ENCODE measurements around the gene OSBP2.
A peak's percentile ranks its signal among the peaks of the same experiment; 100 is the strongest.

OSBP2 gene

GRCh38 chr22:30910358-30910757, 215.7 kb downstream of the OSBP2 start:
- Mint-ChIP-seq H3K9me3 (no peaks in the 10 kb centered on the region), H3K27ac (no peak overlapping the region), H3K36me3 (ENCODE audit: low read depth) (peaks cover 1% of the 10 kb centered on the region), H3K4me3 (no peak overlapping the region), H3K4me1 (ENCODE audit: low read depth) (no peaks in the 10 kb centered on the region), H3K27me3 (ENCODE audit: low read depth) (no peaks in the 10 kb centered on the region)

- H3K27ac Mint-ChIP-seq, result no peak overlapping the region
- H3K4me1 Mint-ChIP-seq (ENCODE audit: low read depth), result peaks cover 12% of the 10 kb centered on the region
These were observed 224.1 kb downstream of the OSBP2 start for GRCh38 chr22:30918761-30919160.

GRCh38 chr22:30919973-30920372, 225.3 kb downstream of the OSBP2 start:
- Mint-ChIP-seq H3K4me1 (ENCODE audit: low read depth) (peaks cover 12% of the 10 kb centered on the region), H3K9me3 (peaks cover 5% of the 10 kb centered on the region), H3K4me3 (no peak overlapping the region)

More at GRCh38 chr22:30918761-30919160, 224.1 kb downstream of the OSBP2 start:
- H3K36me3 Mint-ChIP-seq (ENCODE audit: low read depth), result peaks cover 6% of the 10 kb centered on the region
- peaks cover 5% of the 10 kb centered on the region for H3K9me3 Mint-ChIP-seq
- peaks cover 4% of the 10 kb centered on the region for H3K27me3 Mint-ChIP-seq (ENCODE audit: low read depth)
- H3K4me3 Mint-ChIP-seq, result no peak overlapping the region

GRCh38 chr22:30920407-30920806, 225.7 kb downstream of the OSBP2 start:
- no peak overlapping the region for H3K27ac Mint-ChIP-seq
- peak overlapping the region; percentile 78 for H3K4me3 Mint-ChIP-seq
- peaks cover 12% of the 10 kb centered on the region for H3K36me3 Mint-ChIP-seq (ENCODE audit: low read depth)
- peaks cover 5% of the 10 kb centered on the region for H3K9me3 Mint-ChIP-seq
- peaks cover 12% of the 10 kb centered on the region for H3K4me1 Mint-ChIP-seq (ENCODE audit: low read depth)
- peaks cover 4% of the 10 kb centered on the region for H3K27me3 Mint-ChIP-seq (ENCODE audit: low read depth)

More at GRCh38 chr22:30919973-30920372, 225.3 kb downstream of the OSBP2 start:
- Mint-ChIP-seq H3K27ac (no peak overlapping the region), H3K36me3 (ENCODE audit: low read depth) (peaks cover 11% of the 10 kb centered on the region), H3K27me3 (ENCODE audit: low read depth) (peaks cover 4% of the 10 kb centered on the region)

GRCh38 chr22:30921108-30921507, 226.4 kb downstream of the OSBP2 start:
- peaks cover 5% of the 10 kb centered on the region for H3K9me3 Mint-ChIP-seq
- H3K27ac Mint-ChIP-seq, result peak overlapping the region; percentile 68
- H3K4me3 Mint-ChIP-seq, result peak overlapping the region; percentile 67
- peaks cover 4% of the 10 kb centered on the region for H3K27me3 Mint-ChIP-seq (ENCODE audit: low read depth)
- peaks cover 12% of the 10 kb centered on the region for H3K4me1 Mint-ChIP-seq (ENCODE audit: low read depth)
- peaks cover 12% of the 10 kb centered on the region for H3K36me3 Mint-ChIP-seq (ENCODE audit: low read depth)

GRCh38 chr22:30922151-30922611, 227.5 kb downstream of the OSBP2 start:
- Mint-ChIP-seq H3K4me3 (peak overlapping the region; percentile 67), H3K27ac (peak overlapping the region; percentile 73)

GRCh38 chr22:30923168-30923900, 228.7 kb downstream of the OSBP2 start:
- H3K27ac Mint-ChIP-seq, result no peak overlapping the region
- no peaks in the 10 kb centered on the region for H3K9me3 Mint-ChIP-seq
- H3K27me3 Mint-ChIP-seq (ENCODE audit: low read depth), result peaks cover 4% of the 10 kb centered on the region
- peak overlapping the region; percentile 14 for H3K4me3 Mint-ChIP-seq
- H3K4me1 Mint-ChIP-seq (ENCODE audit: low read depth), result peaks cover 12% of the 10 kb centered on the region
- H3K36me3 Mint-ChIP-seq (ENCODE audit: low read depth), result peaks cover 23% of the 10 kb centered on the region

More at GRCh38 chr22:30922151-30922611, 227.5 kb downstream of the OSBP2 start:
- peaks cover 12% of the 10 kb centered on the region for H3K4me1 Mint-ChIP-seq (ENCODE audit: low read depth)
- H3K27me3 Mint-ChIP-seq (ENCODE audit: low read depth), result peaks cover 4% of the 10 kb centered on the region
- peaks cover 16% of the 10 kb centered on the region for H3K36me3 Mint-ChIP-seq (ENCODE audit: low read depth)
- H3K9me3 Mint-ChIP-seq, result no peaks in the 10 kb centered on the region

GRCh38 chr22:30925667-30926066, 231.0 kb downstream of the OSBP2 start:
- Mint-ChIP-seq H3K36me3 (ENCODE audit: low read depth) (peaks cover 33% of the 10 kb centered on the region), H3K4me1 (ENCODE audit: low read depth) (peaks cover 9% of the 10 kb centered on the region), H3K27ac (no peak overlapping the region), H3K27me3 (ENCODE audit: low read depth) (no peaks in the 10 kb centered on the region), H3K9me3 (no peaks in the 10 kb centered on the region), H3K4me3 (no peak overlapping the region)

- no peak overlapping the region for H3K27ac Mint-ChIP-seq
- peaks cover 4% of the 10 kb centered on the region for H3K4me1 Mint-ChIP-seq (ENCODE audit: low read depth)
- no peaks in the 10 kb centered on the region for H3K9me3 Mint-ChIP-seq
- H3K4me3 Mint-ChIP-seq, result no peak overlapping the region
- peaks cover 41% of the 10 kb centered on the region for H3K36me3 Mint-ChIP-seq (ENCODE audit: low read depth)
- H3K27me3 Mint-ChIP-seq (ENCODE audit: low read depth), result no peaks in the 10 kb centered on the region
These were observed 232.0 kb downstream of the OSBP2 start for GRCh38 chr22:30926706-30927105.

GRCh38 chr22:30927806-30928205, 233.1 kb downstream of the OSBP2 start:
- Mint-ChIP-seq H3K36me3 (ENCODE audit: low read depth) (peaks cover 44% of the 10 kb centered on the region), H3K27me3 (ENCODE audit: low read depth) (no peaks in the 10 kb centered on the region), H3K4me3 (no peak overlapping the region), H3K9me3 (no peaks in the 10 kb centered on the region), H3K4me1 (ENCODE audit: low read depth) (no peaks in the 10 kb centered on the region), H3K27ac (no peak overlapping the region)

- H3K36me3 Mint-ChIP-seq (ENCODE audit: low read depth), result peaks cover 45% of the 10 kb centered on the region
- no peak overlapping the region for H3K4me3 Mint-ChIP-seq
- H3K27me3 Mint-ChIP-seq (ENCODE audit: low read depth), result no peaks in the 10 kb centered on the region
- H3K9me3 Mint-ChIP-seq, result no peaks in the 10 kb centered on the region
- H3K27ac Mint-ChIP-seq, result no peak overlapping the region
- H3K4me1 Mint-ChIP-seq (ENCODE audit: low read depth), result no peaks in the 10 kb centered on the region
These were observed 233.7 kb downstream of the OSBP2 start for GRCh38 chr22:30928401-30928800.

GRCh38 chr22:30930228-30930627, 235.6 kb downstream of the OSBP2 start:
- H3K4me1 Mint-ChIP-seq (ENCODE audit: low read depth), result no peaks in the 10 kb centered on the region
- no peak overlapping the region for H3K27ac Mint-ChIP-seq
- H3K9me3 Mint-ChIP-seq, result no peaks in the 10 kb centered on the region
- no peak overlapping the region for H3K4me3 Mint-ChIP-seq
- H3K27me3 Mint-ChIP-seq (ENCODE audit: low read depth), result no peaks in the 10 kb centered on the region
- H3K36me3 Mint-ChIP-seq (ENCODE audit: low read depth), result peaks cover 52% of the 10 kb centered on the region

- Mint-ChIP-seq H3K36me3 (ENCODE audit: low read depth) (peaks cover 64% of the 10 kb centered on the region), H3K27me3 (ENCODE audit: low read depth) (no peaks in the 10 kb centered on the region), H3K27ac (no peak overlapping the region), H3K4me3 (no peak overlapping the region), H3K4me1 (ENCODE audit: low read depth) (peaks cover 2% of the 10 kb centered on the region), H3K9me3 (no peaks in the 10 kb centered on the region)
These were observed 237.0 kb downstream of the OSBP2 start for GRCh38 chr22:30931541-30932300.

- Mint-ChIP-seq H3K9me3 (no peaks in the 10 kb centered on the region), H3K4me3 (no peak overlapping the region), H3K27me3 (ENCODE audit: low read depth) (no peaks in the 10 kb centered on the region), H3K36me3 (ENCODE audit: low read depth) (peaks cover 62% of the 10 kb centered on the region), H3K27ac (no peak overlapping the region), H3K4me1 (ENCODE audit: low read depth) (peaks cover 2% of the 10 kb centered on the region)
These were observed 238.0 kb downstream of the OSBP2 start for GRCh38 chr22:30932661-30933060.

- Mint-ChIP-seq H3K9me3 (no peaks in the 10 kb centered on the region), H3K36me3 (ENCODE audit: low read depth) (peaks cover 64% of the 10 kb centered on the region), H3K27me3 (ENCODE audit: low read depth) (no peaks in the 10 kb centered on the region), H3K4me3 (no peak overlapping the region), H3K27ac (no peak overlapping the region), H3K4me1 (ENCODE audit: low read depth) (peaks cover 4% of the 10 kb centered on the region)
These were observed 238.8 kb downstream of the OSBP2 start for GRCh38 chr22:30933457-30933856.
